HG03025 (cell line): ENCODE results near the gene LNPEP.

ENCODE experiments used
- ATAC-seq: cut with Tn5 transposase; IDR thresholded peaks from one replicate; pipeline ENCODE4 v1.9.1; 2021; ENCODE audit warnings: mild to moderate bottlenecking, moderate library complexity; ENCODE audit not compliant: unreplicated experiment, low FRiP score

LNPEP gene

GRCh38 chr5:96994493-96994892 is 58.6 kb downstream of the LNPEP start:
- ATAC-seq, result no peak

DNA sequence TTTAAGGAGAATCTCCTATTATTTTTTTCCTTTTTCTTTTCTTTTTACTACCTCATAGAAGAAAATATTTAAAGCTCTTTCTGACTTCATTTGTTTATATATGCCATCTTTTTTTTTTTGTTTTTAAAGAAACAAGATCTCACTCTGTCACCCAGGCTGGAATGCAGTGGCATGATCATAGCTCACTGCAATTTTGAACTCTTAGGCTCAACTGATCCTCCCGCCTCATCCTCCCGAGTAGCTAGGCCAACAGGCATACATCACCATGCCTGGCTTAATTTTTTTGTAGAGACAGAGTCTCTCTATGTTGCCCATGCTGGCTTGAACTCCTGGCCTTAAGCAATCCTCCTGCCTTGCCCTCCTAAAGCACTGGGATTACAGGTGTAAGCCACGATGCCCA is 59.5 kb downstream of the LNPEP start:
- no peak for ATAC-seq

GRCh38 chr5:96997265-96997859 is 61.5 kb downstream of the LNPEP start:
- no peak for ATAC-seq

DNA sequence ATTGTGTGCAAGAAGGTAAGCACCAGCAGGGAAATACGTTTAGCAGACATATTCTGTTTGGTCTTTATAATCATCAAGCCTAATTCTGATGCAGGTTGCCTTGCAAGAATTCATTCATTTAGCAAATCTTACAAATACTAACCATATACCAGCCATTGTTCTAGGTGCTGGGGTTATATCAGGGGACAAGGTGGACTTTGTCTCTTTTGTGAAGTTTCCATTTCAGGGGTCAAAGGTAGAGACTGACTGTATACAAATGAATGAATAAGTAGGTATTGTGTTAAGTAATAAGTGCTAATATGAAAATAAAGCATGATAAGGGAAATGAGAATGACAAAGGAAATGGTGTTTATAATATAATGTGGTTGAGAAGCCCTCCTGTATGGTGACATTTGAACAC is 64.0 kb downstream of the LNPEP start:
- no peak for ATAC-seq

DNA sequence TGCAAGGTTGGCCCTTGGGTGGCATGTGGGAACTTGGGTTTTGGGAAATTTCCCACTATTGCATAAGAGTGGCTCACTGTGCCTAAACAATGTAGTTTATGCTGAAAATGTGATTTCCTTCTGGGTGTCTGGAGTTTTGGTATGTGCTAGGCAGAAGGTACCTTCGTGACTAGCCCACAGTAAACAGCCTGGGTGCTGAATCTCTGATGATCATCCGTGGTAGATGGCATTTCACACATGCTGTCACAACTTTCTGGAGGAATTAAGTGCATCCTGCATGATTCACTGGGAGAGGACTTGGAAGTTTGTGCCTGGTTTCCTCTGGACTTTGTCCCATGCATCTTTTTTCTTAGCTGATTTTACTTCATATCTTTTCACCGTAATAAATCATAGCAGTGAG is 64.5 kb downstream of the LNPEP start:
- no peak for ATAC-seq

DNA sequence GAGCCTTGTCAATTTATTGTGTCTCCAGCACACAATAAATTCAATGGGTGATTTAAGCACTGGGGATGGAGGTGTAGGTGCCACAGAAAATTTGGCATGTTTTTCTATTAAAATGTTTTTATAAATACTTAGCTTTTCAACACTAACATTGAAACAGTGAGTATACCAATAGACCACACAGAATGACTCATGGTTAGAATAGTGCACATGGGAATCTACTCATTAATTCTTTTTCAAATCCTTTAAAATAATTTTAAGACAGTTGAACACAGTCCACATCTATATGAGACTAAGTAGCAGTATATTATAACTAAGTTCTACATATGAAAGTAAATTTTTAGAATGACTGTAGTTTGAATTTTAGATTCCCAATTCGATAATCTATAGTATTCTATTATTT is 67.1 kb downstream of the LNPEP start:
- no peak for ATAC-seq

- no peak for ATAC-seq
Measured at GRCh38 chr5:97004423-97005060, 68.7 kb downstream of the LNPEP start.

DNA sequence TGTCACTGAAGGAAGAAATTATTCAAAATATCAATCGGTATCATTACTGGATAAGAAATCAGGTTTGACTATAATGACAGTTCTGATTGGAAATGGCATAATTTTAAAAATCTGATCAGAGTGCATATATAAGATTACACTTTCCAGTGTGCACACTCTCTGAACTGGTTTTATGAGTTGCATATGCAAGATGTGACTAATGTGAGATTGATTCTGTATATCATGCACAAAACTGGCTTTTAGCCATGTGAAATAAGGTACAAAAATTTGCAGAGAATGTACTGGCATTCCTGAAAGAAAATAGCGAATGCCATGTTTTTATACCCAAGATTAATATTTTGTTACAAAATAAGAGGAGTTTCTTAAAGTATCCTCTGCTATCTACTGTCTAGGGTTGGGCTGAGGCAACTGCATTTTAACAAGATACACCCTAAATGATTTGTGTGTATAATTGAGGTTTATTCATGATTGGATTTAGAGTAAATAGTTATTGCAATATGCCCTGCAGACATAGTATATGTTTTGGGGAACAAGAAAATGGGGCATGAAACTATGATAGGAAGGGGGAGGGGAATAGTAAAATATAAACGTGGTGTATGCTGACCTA is 70.7 kb downstream of the LNPEP start:
- ATAC-seq, result no peak

DNA sequence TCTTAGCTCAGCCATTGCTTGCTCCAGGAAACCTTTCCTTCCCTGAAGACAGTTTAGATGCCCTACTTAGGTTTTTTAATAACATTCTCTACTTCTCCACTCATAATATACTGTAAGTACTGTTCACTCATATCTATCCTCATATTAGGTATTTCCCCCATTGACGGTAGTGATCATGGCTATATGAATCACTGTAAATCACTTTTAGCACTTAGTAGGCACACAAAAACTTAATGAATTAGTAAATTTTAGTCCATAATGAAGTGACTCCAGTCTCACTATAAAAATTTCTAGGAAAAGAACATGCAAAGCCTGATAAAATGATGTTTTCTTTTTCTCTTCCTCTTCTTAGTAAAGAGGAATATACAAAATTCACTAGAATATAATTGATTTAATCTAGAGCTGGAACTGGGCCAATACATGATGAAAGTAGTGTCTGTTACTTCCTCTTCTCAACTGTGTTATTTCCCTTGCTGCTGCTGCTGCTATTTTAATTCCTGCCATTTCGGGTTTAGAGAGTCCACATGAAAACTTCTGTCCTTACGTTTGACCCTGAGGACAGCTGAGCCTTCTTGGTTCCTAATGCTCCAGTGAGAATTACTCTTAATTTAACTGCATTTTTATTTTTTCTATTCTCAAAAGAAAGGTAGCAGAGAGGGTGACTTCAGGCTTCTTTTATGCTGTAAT is 73.5 kb downstream of the LNPEP start:
- ATAC-seq, result no peak

GRCh38 chr5:97009921-97010320 is 74.0 kb downstream of the LNPEP start:
- no peak for ATAC-seq

DNA sequence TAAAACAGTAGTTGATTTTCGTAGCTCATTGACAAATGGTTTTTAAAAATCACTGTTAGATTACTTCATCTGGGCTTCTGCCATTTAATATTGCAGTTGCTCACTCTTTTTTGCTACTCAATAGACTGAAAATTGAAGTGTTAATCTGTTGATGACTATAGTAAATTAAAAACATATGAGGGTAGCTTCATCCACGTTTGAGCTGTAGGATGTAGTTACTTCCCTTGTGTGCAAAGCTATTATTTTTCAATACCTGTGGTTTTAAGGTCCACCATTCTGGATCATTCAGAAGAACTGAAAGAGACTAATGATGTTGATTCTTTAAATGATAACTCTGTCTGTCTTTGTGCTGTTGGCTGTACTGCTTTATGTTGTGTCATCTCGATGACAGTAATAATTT is 74.7 kb downstream of the LNPEP start:
- no peak for ATAC-seq

DNA sequence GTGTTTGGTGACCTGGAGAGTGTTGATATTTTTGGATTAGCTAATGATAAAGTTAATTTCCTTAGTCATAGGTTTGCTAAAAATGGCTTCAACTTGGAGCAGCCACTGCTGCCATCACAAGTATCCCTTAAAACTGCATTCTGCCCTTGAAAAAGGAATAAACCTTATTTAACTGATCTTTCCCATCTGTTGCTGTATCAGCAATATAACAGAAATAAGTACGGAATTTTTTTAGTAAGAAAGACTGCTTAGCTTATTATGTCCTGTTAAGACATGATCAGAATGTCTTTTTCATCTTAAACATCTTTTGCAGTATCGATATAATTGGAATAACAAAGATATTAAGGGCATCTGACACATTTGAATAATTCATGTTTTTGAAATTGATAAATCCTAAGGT is 75.7 kb downstream of the LNPEP start:
- ATAC-seq, result no peak

DNA sequence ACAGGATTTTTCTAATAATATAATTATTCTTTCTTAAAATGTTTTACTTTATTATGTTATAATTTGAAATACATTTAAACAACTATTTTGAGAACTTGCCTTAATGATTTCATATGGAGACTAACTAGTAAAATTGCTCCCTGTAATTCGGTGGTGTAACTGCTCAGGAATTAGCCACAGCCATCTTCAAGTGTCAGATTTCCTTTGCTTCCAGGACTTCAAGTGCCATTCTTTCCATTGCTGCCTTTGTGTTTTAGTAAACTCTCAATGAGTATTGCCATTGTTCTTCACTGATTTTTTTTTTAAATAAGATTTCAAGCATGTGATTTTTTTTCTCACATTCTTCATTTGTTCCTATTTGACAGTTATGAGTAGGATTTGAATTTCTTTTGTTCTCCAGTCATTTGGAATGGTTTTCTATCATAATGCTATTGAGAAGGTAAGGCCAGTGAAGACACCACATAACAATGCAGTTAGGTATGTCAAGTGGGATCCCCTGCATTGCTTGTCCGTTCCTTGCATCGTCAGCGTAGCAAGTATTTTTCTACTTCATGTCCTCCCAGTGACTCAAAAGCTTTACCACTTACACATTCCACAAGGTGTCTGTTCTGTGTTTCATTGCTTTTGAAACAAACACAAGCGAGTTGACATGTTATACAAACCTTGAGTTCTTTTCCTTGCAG is 83.7 kb downstream of the LNPEP start:
- no peak for ATAC-seq

GRCh38 chr5:97021416-97021815 is 85.5 kb downstream of the LNPEP start:
- no peak for ATAC-seq

DNA sequence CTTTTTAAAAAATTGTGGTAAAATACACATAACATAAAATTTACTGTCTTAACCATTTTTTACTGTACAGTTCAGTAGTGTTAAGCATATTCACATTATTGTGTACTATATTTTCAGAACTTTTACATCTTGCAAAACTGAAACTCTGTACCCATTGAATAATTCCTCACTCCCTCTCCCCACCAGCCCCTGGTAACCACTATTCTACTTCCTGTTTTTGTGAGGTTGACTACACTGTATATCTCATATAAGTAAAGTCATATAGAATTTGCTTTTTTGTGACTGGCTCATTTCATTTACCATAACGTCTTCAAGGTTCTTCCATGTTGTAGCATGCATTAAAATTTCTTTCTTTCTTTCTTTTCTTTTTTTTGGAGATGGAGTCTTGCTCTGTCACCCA is 87.0 kb downstream of the LNPEP start:
- no peak for ATAC-seq

DNA sequence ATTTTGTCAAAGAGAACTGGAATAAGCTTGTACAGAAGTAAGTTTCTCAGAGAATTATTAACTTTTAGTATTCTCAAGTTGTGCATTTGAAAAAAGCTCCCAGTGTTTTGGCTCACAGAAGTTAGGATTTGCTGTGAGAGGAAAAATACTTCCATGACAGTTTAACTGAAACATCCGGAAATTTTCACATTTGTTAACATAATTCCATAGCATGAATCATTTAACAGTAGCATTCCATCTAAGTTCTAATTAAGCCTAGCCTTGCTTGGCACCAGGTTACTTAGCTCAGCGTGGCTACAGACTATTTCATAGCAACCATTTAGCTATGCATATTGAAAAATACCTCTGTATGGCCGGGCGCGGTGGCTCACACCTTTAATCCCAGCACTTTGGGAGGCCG is 90.8 kb downstream of the LNPEP start:
- ATAC-seq, result no peak

- ATAC-seq, result no peak
Measured at GRCh38 chr5:97037819-97038218, 101.9 kb downstream of the LNPEP start.

GRCh38 chr5:97041239-97041638 is 105.4 kb downstream of the LNPEP start:
- no peak for ATAC-seq

- no peak for ATAC-seq
Measured at GRCh38 chr5:97042996-97043395, 107.1 kb downstream of the LNPEP start.

DNA sequence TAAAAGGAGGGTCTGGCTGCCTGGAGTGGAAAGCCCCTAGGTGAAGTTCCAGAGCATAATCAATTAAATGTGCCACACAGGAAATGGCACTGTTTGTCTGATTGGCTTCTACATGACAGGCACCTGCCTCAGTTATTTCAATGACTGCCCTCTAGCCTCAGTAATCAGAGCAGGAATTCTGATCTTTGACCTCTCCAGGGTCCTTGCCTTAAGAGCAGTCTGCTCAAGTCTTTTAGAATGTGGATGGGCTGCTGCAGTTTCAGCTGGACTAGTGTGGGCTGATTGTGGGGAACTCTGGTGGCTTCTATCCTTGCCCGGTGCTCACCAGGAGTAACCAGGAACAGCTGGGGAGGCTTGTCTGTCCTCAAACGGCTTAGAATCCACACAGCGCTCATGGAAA is 107.6 kb downstream of the LNPEP start:
- no peak for ATAC-seq

GRCh38 chr5:97044052-97044451 is 108.2 kb downstream of the LNPEP start:
- no peak for ATAC-seq
